ENCODE measurements around the gene TTC8.
"Not testable (repeated sequence)": the region's sequence is repeated elsewhere in the genome, so short reads cannot be mapped to it uniquely, and the experiment has no call there.

TTC8 gene

DNA sequence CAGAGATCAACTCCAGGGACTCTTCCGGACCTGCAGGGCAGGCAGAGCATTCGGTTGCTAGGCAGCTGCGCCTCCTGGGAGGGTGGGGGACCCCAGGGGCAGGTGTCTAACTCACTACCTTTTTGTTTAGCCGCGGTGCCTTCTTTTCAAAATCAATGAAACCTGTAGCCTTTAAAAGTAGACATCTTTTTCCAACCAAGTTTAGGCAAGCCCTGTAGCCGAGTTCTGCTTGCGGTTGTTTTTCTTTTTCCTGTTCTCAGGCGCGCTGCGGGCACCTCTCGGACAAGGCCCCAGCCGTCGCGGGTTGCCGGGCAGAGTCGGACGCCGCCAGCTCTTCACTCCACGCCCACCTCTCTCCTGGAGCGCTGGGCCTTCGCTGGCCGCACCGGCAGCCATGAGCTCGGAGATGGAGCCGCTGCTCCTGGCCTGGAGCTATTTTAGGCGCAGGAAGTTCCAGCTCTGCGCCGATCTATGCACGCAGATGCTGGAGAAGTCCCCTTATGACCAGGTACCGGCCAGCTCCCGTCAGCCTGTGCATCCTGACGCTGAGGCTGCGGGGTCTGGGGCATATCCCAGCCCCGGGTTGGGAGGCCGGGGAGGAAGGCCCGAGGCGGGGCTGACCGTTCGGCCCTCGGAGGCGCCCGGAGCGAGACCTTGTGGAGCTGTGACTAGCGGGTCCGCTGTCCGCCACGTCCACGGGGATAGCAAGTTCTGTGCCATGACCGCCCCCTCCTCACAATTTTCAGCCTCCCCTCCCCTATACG, at the start of gene TTC8:
Gene TTC8, plus strand, starts transcription at position 338 of the 764 bp plus-strand sequence. Its CDS starts 57 bp downstream, at position 395.
- peak; percentile 63 to 68 for DNase-seq (ENCODE audit: low read depth in 2 of 2)

DNA sequence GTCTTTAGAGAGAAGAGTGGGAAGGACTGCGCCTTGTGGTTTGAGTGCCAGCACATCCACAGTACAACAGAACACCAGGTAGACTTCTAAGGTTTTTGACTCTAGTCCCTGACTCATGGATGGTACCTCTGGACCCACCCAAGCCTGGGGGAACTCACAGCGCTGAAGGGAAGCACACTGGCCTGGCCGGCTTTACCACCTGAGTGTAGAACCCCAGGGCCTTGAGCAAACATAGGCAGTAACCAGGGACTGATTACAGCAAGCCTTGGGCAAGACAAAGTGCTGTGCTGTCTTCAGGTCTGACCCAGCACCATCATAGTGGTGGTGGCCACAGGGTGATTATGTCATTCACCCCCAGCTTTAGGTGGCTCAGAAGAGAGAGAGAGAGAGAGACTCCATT, 48.9 kb upstream of the TTC8 start:
- DNase-seq (ENCODE audit: low read depth in 2 of 2): no peak

DNA sequence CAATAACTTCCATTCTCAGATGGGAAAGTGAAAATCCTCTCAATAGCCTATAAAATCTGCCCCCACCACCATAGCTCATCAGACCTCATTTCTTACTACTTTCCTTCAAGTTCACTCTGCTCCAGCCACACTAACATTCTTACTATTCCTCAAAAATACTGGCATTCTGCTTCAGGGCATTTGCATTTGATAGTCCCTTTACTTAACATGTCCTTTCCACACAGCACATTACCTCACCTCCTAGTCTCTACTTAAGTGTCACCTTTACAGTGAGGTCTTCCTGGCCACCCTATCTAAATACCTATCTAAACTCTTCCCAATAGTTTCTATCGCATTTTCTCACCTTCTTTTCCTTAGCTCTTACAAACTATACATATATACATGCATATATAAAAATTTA, 38.5 kb upstream of the TTC8 start:
- DNase-seq (ENCODE audit: low read depth in 2 of 2): no peak

DNA sequence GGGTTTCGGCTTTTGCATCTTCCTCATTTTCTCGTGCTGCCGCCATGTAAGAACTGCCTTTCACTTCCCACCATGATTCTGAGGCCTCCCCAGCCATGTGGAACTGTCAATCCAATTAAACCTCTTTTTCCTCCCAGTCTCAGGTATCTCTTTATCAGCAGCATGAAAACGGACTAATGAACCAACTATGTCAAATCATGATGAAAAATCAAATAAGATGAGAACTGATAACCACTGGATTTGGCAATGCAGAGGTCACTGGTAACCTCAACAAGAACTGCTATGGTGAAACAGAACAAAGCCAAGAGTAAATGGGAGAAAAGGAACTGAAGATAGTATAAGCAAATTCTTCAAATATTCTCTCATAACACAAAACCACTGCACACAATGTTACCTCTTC, 37.7 kb upstream of the TTC8 start:
- no peak for DNase-seq (ENCODE audit: low read depth in 2 of 2)

DNA sequence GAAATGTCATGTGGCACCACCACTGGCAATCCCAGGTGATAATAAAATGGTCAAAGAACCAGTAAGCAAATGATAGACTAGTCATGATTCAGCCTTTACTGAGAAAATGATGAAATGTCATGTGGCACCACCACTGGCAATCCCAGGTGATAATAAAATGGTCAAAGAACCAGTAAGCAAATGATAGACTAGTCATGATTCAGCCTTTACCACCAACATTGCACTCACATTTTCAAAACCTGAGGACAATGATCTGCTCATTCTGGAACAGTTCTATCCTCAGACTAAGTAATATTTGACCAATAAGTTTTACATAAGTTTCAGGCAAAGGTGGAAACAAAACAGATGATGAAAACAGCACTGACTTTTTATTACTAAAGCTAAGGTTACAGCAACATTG, 34.9 kb upstream of the TTC8 start:
- DNase-seq (ENCODE audit: low read depth in 2 of 2): not testable (repeated sequence)

DNA sequence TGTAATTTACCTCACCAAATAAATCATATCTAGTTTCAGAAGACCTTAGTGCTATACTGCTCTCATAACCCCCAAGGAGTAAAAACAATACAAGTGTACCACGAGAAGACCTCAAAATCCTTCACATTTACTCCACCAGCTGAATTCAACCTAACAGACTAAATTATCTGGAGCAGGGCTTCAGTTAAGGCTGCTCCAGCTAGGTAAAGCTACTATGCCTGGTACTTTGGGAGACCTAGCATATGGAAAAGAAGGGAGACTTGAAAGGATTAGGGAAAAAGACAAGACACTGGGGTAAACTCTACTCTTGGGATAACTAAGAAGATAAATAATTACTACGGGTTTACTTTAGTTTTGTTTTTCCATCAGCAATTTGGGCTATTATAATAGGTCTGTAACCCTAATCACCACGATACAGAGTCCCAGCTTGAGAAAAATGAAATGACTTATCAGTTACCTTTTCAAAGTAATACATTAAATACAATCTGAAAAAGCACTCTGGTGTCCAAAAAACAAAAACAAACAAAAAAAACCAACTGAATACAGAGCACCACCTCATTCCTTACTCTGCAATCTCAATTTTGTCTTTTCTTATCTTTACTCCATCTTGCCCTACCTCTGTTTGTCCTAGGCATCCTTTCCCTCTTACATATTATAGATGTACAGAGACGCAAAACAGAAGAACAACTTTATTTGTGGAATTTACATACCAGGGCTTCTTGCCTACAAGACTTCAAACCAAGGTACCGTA, 33.8 kb upstream of the TTC8 start:
- DNase-seq (ENCODE audit: low read depth in 2 of 2): no peak

DNA sequence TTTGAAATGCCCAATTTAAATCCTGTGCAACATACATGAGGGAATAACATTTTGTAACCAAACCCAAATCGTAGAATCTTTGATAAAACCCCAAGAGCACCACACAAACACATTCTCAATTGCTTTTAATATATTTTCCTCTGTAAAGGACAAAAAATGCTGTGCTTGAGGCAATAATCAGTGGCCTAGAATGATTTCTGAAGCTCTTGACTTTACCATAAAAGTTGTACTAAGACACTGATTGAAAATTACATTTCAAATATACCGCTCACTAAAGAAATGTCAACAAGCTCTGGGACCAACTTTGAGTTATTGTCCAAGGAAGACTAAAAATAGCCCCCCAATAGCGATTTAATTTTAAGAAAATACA, 33.2 kb upstream of the TTC8 start:
- no peak for DNase-seq (ENCODE audit: low read depth in 2 of 2)

DNA sequence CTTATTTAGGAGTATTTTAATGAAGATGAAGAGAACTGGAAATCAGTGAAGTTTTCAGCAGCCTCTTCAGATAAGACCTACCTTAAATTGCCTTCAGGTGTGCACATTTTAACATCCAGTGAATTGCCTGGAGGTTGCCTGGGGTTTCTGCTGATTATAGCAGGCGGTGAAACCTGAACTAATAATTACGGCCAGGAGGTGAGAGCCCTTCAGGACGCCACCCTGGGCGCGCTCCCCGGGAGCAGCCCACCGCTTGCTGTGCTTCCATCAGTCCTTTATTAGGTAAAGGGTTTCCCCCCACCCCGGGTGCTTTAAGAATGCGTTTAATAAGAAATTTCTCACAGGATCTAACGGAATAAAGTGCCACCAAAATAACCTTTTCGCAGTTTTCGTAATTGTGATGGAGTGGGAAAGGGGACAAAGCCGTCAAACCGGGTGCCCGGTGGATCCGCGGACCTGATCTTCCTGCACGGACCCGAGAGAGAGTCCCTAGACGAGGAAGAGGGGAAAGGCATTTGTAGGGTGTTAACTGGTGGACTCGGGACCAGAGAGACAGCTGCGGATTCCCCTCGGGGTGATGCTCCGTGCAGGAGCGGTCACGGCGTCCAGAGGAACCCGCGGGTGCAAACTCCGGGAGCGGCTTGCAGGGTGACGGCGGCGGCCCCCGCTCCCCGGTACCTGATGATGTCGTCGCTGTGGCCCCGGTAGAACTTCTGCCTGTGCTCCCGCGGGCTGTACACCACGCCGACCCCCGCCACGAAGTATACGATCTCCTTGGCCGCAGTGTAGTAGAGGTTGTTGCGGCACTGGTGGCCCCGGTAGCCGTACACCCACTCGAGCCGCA, 32.6 kb upstream of the TTC8 start:
- DNase-seq (ENCODE audit: low read depth in 2 of 2): no peak

DNA sequence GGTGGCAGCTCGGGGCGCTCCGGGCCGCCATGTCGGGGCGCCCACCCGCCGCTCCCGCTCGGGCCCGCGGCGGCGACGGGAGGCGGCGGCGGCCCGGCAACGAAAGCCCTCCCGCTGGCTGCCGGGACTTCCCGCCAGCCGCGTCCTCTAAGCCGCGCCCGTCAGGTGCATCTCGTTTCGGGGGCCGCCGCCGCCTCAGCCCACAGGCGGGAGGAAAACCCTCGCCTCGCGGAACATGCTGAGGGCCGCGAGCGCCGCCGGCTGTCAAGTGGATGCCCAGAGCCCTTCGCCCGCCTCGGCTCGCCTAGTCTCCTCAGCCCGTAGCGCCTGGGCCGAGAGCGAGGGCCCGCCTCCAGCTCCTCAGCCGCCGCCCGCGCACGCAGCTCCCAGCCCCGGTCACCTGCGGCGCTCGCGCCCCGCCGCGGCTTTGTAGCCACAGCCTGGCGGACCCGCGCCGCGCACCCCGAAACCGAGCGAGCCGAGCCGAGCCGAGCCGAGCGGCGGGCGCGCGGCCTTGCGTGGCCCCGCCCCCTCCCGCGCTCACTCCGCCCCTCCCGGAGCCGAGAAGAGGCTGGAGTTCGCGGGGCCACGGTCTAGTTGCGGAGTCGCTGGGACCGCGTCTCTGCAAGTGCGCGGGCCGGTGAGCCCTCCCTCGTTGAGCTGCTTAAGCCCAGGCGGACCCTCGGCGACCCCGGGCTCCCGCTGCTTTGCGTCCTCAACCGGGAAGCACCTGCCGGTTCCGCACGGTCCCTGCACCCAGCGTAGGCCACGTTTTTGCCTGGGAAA, 31.8 kb upstream of the TTC8 start, which contains the start of gene EML5:
Gene EML5, minus strand, starts transcription at position 481 of the 786 bp plus-strand sequence. Its CDS starts 450 bp downstream, at position 31.
- peak; percentile 55 to 62 for DNase-seq (ENCODE audit: low read depth in 2 of 2)

DNA sequence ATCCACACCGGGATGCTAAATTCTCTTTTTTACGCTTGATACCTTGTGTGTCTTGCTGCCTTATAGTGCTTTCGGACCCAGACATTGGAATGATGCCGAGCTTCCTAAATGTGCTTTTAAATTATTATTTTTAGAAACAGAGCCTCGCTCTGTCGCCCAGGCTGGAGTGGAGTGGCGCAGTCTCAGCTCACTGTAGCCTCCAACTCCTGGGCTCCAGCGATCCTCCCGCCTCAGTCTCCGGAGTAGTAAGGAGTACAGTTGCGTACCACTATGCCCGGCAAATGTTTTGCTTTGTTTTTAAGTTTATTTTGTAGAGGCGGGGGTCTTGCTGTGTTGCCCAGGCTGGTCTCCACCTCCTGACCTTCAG, 31.2 kb upstream of the TTC8 start:
- no peak for DNase-seq (ENCODE audit: low read depth in 2 of 2)

DNA sequence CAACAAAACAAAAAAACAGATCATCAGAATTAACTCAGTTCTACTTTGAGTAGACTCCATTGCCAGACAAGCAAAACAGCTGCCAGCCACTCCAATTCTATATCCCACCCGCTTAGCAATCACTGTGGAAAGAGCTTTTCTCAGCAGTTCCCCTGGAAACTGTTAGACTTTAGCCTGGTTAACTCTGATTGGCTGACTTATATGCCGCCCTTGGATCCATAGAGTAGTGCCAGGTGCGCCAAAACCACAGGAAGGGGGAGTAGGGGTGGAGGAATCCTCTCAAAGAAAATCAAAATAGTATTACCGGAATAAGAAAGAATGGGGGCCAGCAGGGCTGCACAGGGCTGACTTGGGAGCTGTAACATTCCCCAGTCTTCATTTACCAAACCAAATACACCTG, 26.3 kb upstream of the TTC8 start:
- DNase-seq (ENCODE audit: low read depth in 2 of 2): no peak

DNA sequence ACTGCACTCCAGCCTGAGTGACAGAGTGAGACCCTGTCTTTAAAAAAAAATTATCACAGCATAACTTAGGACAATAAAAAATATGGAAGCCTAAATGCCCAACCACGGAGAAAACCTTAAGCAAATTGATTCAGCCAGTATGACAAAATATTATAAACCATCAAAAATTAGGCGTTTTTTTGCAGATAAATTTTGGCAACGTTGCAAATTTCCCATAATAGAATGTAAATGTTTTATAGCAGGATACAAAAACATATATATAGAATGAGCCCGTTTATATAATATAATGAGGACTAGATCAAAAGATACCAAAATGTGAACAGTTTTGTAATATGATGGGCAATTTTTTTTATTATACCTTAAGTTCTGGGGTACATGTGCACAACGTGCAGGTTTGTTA, 24.9 kb upstream of the TTC8 start:
- DNase-seq (ENCODE audit: low read depth in 2 of 2): no peak

DNA sequence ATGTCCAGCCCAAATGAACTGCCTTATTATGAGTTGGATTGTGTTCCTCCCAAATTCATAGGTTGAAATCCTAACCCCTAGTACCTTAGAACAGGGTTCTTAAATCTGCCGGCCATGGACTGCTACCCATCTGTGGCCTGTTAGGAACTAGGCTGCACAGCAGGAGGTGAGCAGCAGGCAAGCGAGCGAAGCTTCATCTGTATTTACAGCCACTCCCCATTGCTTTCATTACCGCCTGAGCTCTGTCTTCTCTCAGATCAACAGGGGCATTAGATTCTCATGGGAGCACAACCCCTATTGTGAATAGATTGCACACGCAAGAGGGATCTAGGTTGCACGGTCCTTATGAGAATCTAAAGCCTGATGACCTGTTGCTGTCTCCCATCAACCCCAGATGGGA, 21.9 kb upstream of the TTC8 start:
- DNase-seq (ENCODE audit: low read depth in 2 of 2): no peak

DNA sequence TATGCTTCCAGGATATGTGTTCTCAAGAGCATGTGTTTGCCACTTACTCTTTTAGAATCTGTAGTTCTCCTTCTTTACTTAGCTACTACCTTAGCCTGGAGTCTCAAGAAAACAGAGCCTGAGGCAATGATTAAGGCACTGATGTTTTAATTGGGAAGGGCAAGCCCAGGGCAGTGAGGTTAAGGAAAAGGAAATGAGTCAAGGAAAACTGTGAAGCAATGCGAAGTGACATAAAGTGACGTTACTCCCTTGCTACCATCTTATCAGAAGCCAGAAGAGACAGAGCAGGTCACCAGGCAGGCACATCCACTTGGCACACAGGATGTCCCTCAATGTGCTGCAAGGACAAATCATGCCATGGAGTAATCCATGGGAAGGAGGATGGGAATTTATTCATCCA, 20.4 kb upstream of the TTC8 start:
- DNase-seq (ENCODE audit: low read depth in 2 of 2): no peak

DNA sequence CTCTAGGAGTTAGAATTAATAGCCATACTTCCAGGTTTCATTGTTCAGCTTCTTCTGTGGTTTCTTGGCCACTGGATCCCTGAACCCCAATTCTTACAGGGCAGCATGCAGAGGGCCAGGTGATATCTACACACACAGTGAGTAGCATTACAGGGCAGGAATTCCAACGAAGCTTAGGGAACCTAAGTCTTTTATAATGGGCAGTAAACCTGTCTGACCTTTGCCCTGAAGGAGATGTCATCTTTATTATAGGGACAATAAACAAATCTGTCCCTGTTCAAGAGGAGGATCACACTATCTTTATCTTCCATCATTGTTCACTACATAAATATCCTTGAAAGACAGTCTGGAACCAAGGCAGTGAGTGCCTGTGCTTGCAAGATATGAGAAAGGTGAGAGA, 20.0 kb upstream of the TTC8 start:
- DNase-seq (ENCODE audit: low read depth in 2 of 2): no peak

DNA sequence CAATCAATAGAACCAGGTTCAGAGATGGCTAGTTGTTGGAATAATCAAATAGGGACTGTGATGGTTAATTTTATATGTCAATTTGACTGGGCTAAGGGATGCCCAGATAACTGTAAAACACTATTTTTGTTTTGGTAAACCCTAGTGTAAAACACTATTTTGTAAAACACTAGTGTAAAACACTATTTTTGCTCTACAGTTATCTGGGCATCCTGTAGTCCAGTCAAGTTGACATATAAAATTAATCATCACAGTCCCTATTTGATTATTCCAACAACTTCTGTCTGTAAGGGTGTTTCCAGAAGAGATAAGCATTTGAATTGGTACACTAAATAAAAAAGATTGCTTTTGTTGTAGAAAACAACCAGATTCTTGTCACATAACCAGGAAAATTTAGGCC, 16.1 kb upstream of the TTC8 start:
- DNase-seq (ENCODE audit: low read depth in 2 of 2): no peak

DNA sequence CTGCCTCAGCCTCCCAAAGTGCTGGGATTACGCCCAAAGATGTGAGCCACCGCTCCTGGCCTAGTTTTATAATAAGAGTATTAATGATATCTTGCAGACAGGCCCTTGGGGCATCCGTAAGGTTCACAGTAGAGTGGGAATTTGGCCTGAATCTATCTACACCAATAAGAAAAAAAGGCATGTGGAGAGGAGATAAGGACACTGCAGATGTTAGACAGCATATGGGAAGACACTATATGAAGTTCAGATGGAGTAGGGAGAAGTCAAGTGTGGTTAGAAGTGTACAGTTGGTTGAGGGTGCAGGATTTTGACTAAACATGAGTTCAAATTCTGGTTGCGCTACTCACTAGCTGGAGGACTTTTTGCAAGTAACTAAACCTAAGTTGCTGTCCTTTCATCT, 8.5 kb upstream of the TTC8 start:
- no peak for DNase-seq (ENCODE audit: low read depth in 2 of 2)

DNA sequence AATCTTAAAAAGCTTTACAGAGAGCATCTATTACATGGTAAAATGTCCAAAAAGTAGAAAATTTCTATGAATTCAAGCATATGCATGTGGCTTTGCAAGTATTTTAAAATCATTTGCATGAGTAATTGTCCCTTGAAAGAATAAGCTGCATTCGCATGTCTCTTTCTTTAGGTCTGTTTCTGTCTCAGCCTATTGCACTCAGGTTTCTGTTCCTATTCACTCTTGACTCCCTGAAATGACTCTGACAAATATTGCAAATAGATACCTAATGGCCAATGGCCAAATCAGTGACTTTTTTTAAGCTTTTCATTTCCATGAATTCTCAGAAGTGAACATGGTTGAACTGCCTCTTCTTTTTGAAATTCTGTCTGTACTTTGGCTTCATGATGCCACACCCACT, 6.4 kb upstream of the TTC8 start:
- DNase-seq (ENCODE audit: low read depth in 2 of 2): no peak

DNA sequence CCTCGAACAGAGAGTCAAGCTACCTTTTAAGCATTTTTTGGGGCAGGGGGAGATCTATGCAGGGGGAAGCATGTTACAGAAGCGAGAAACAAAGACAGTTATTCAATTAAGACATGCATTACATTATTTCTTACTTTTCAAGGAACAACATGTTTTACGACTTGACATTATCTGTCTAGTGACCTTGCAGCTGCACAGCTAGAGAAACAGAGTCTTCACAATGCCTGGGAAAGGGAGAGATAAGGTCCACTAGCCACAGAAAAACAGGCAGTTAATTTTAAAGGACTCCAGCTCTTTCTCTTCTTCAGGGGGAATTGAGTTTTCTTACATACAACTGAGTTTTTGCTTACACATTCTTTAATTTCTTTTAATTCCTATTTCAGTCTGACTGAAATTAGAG, 4.8 kb upstream of the TTC8 start:
- not testable (repeated sequence) for DNase-seq (ENCODE audit: low read depth in 2 of 2)

DNA sequence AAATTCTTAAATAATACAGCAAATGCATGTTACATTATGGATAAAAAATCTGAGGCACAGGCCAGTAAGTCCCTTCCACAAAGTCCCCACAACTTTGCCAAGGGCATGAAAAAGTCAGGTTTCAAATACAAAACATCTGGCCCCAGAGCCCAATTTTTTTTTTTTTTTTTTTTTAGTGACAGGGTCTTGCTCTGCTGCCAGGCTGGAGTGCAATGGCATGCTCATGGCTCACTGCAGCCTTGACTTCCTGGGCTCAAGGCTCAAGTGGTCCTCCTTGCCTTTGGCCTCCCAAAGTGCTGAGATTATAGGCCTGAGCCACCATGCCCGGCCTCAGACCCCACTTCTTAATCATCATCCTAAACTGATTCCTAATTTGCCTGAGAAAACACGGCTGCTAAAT, 3.1 kb upstream of the TTC8 start:
- DNase-seq (ENCODE audit: low read depth in 2 of 2): no peak

DNA sequence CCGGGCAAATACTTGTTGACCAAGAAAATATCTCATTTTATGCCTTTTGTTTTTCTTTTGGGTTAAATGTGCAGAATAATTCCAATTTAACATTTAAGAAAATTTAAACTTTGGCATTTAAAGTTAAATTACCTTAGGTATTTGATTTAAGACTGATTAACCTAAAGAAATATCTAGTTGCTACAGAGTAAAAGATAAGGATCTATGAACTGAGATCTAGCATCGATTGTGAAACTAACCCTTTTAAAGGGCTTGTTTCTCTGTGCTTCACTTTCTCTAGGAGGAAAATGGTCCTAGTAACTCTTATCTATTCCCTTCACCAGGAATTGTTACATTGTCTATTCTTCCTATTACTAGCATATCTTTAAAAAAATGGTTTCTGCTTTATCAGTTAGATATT, 2.6 kb upstream of the TTC8 start:
- DNase-seq (ENCODE audit: low read depth in 2 of 2): no peak

DNA sequence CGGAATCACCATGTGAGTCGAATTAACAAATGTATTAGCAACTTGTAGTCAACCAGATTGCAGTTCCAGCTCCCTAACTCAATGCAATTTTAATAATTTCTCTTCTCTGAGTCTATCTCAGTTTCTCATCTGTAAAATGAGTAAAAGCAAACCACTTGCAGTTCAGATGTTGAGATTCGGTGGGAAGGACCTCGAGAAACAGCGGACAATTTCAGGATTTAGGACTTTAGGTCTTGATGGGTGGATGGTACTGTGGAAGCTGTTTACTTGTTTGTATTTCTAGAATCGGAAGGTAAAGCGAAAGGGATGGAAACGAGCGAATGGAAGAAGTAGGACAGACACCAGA, 510 bp upstream of the TTC8 start:
- DNase-seq (ENCODE audit: low read depth in 2 of 2): no peak
